Measurements from ENCODE around the gene PCDHGA6.
"Not testable (repeated sequence)": the region's sequence is repeated elsewhere in the genome, so short reads cannot be mapped to it uniquely, and the experiment has no call there.

PCDHGA6 gene

DNA sequence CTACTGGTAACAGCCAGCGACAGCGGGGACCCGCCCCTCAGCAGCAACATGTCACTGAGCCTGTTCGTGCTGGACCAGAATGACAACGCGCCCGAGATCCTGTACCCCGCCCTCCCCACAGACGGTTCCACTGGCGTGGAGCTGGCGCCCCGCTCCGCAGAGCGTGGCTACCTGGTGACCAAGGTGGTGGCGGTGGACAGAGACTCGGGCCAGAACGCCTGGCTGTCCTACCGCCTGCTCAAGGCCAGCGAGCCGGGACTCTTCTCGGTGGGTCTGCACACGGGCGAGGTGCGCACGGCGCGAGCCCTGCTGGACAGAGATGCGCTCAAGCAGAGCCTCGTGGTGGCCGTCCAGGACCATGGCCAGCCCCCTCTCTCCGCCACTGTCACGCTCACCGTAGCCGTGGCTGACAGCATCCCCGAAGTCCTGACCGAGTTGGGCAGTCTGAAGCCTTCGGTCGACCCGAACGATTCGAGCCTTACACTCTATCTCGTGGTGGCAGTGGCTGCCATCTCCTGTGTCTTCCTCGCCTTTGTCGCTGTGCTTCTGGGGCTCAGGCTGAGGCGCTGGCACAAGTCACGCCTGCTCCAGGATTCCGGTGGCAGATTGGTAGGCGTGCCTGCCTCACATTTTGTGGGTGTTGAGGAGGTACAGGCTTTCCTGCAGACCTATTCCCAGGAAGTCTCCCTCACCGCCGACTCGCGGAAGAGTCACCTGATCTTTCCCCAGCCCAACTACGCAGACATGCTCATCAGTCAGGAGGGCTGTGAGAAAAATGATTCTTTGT lies 20.9 kb downstream of the PCDHGA6 start:
- not testable (repeated sequence) for DNase-seq

DNA sequence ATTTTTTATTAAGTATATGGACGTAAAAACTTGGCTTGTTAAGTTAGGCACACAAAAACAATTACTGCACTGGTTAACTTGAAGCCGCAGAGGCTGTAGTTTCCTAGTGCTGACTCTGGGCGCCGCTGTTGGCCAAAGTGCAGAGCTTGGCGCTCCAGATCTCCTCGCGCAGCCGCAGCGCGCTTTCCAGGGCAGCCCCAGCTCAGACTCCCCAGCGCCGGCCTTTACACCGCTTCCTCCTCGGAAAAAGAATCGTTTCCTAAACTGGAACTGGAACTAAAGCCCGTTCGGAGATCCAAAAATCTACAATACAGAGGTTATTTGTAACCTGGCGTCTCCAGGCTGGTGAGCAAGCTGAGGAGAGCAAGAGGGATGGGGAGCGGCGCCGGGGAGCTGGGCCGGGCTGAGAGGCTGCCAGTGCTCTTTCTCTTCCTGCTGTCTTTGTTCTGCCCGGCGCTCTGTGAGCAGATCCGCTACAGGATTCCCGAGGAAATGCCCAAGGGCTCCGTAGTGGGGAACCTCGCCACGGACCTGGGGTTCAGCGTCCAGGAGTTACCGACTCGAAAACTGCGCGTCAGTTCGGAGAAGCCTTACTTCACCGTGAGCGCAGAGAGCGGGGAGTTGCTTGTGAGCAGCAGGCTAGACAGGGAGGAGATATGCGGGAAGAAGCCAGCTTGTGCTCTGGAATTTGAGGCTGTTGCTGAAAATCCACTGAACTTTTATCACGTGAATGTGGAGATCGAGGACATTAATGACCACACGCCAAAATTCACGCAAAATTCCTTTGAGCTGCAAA lies 24.3 kb downstream of the PCDHGA6 start, which contains the start of gene PCDHGB5:
TSS of gene PCDHGB5 (plus strand) at position 192 of the 796 bp plus-strand sequence. CDS start at position 373, 181 bp downstream.
- not testable (repeated sequence) for DNase-seq

DNA sequence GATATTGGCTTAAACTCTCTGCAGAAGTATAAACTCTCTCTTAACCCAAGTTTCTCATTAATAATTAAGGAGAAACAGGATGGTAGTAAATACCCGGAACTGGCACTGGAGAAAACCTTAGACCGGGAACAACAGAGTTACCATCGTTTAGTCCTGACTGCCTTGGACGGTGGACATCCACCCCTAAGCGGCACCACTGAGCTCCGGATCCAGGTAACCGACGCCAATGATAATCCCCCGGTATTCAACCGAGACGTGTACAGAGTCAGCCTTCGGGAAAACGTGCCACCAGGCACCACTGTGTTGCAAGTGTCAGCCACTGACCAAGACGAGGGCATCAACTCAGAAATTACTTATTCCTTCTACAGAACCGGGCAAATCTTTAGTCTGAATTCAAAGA lies 24.9 kb downstream of the PCDHGA6 start:
- DNase-seq, result no peak

DNA sequence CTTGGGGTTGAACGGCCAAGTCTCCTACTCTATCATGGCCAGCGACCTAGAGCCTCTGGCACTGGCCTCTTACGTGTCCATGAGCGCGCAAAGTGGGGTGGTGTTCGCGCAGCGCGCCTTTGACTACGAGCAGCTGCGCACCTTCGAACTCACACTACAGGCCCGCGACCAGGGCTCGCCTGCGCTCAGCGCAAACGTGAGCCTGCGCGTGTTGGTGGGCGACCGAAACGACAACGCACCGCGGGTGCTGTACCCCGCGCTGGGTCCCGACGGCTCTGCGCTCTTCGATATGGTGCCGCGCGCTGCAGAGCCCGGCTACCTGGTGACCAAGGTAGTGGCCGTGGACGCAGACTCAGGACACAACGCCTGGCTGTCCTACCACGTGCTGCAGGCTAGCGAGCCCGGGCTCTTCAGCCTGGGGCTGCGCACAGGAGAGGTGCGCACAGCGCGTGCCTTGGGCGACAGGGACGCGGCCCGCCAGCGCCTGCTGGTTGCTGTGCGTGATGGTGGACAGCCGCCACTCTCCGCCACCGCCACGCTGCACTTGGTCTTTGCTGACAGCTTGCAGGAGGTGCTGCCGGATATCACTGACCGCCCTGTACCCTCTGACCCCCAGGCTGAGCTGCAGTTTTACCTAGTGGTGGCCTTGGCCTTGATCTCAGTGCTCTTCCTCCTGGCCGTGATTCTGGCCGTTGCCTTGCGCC lies 26.0 kb downstream of the PCDHGA6 start:
- DNase-seq, result no peak

DNA sequence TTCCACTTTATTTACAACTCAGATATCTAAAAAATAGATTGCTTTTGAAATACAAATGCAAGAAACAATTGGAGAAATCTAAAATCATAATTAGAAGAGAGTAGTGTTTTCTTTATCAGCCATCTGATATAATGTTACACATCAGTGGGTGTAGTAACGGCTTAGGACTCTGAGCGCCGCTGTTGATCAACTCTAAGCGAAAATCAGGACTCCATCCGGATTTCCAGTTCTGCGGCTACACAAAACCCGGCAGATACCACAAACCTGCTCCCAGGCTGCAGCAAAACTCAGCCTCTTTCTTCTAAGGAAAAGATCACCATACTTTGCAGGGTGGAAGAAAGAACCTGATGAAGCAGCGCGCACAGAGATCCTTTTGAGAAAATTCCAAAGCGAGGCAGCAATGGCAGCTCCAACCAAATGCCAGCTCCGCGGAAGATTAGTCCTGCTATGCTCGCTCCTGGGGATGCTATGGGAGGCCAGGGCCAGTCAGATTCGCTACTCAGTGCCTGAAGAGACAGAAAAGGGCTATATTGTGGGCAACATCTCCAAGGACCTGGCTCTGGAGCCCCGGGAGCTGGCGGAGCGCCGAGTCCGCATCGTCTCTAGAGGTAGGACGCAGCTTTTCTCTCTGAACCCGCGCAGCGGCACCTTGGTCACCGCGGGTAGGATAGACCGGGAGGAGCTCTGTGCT lies 29.0 kb downstream of the PCDHGA6 start, which contains the start of gene PCDHGA9:
TSS of gene PCDHGA9 (plus strand) at position 226 of the 691 bp plus-strand sequence. CDS start at position 401, 175 bp downstream.
- no peak for DNase-seq

DNA sequence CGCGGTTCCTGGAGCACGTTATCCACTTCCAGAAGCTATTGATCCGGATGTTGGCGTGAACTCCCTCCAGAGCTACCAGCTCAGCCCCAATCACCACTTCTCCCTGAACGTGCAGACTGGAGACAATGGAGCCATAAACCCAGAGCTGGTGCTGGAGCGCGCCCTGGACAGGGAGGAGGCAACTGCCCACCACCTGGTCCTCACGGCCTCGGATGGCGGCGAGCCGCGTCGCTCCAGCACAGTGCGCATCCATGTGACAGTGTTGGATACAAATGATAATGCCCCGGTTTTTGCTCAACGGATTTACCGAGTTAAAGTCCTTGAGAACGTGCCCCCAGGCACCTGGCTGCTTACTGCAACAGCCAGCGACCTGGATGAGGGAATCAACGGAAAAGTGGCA lies 29.7 kb downstream of the PCDHGA6 start:
- no peak for DNase-seq

DNA sequence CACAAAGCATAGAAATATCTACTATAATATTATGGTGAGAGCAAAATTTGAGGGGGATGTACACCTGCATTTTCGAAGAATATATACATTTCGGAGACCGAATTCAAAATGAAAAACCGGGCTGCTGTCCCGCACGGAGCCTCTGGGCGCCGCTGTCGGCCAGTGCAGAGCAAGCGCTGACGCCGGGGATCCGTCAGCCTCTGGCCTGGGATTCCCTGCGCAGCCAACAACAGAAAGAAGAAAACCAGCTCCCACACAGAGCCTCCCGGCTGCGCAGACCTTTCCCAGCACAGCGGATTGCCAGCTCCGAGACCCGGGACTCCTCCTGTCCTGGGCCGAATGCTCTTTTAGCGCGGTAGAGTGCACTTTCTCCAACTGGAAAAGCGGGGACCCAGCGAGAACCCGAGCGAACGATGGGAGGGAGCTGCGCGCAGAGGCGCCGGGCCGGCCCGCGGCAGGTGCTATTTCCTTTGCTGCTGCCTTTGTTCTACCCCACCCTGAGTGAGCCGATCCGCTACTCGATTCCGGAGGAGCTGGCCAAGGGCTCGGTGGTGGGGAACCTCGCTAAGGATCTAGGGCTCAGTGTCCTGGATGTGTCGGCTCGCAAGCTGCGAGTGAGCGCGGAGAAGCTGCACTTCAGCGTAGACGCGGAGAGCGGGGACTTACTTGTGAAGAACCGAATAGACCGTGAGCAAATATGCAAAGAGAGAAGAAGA lies 34.3 kb downstream of the PCDHGA6 start, which contains the start of gene PCDHGB6:
TSS of gene PCDHGB6 (plus strand) at position 232 of the 716 bp plus-strand sequence. CDS start at position 414, 182 bp downstream.
- not testable (repeated sequence) for DNase-seq

DNA sequence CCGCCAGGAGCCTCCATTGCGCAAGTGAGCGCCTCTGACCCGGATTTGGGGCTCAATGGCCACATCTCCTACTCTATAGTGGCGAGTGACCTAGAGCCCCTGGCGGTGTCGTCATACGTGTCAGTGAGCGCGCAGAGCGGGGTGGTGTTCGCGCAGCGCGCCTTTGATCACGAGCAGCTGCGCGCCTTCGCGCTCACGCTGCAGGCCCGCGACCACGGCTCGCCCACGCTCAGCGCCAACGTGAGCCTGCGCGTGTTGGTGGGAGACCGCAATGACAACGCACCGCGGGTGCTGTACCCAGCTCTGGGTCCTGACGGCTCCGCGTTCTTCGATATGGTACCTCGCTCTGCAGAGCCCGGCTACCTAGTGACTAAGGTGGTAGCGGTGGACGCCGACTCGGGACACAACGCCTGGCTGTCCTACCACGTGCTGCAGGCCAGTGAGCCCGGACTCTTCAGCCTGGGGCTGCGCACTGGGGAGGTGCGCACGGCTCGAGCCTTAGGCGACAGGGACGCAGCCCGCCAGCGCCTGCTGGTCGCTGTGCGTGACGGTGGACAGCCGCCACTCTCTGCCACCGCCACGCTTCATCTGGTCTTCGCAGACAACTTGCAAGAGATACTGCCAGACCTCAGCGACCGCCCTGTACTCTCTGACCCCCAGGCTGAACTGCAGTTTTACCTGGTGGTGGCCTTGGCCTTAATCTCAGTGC lies 36.1 kb downstream of the PCDHGA6 start:
- DNase-seq, result no peak

DNA sequence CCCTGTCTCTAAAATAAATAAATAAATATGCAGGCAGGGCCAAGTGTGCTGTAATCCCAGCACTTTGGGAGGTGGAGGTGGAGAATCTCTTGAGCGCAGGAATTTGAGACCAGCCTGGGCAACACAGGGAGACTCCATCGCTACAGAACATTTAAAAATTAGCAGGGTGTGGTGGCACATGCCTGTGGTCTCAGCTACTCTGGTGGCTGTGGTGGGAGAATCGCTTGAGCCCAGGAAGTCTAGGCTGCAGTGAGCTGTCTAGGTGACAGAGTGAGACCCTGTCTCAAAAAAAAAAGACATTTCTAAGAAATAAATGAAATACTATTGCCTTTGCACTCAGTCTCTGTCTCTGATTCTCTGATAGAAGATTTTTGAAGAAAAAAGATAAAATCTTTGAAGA lies 37.9 kb downstream of the PCDHGA6 start:
- DNase-seq, result no peak

DNA sequence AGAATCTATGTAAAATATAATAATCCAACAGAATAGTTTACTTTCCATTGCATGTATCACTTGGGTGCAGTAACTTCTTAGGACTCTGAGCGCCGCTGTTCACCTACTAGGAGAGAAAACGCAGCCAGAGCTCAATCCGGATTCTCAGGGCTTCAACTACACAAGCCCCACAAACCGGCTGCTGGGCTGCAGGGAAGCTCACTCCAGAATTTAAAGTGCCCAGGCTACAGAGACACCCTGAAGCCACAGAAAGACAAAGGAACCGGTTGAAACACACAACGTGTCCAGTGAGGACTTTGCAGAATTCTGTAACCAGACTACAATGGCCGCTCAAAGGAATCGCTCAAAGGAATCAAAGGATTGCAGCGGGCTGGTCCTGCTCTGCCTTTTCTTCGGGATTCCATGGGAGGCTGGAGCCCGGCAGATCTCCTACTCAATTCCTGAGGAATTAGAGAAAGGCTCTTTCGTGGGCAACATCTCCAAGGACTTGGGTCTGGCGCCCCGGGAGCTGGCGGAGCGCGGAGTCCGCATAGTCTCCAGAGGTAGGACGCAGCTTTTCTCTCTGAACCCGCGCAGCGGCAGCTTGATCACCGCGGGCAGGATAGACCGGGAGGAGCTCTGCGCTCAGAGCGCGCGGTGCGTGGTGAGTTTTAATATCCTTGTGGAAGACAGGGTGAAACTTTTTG lies 39.3 kb downstream of the PCDHGA6 start, which contains the start of gene PCDHGA10:
TSS of gene PCDHGA10 (plus strand) at position 134 of the 686 bp plus-strand sequence. CDS start at position 323, 189 bp downstream.
- DNase-seq, result peak; percentile 17

DNA sequence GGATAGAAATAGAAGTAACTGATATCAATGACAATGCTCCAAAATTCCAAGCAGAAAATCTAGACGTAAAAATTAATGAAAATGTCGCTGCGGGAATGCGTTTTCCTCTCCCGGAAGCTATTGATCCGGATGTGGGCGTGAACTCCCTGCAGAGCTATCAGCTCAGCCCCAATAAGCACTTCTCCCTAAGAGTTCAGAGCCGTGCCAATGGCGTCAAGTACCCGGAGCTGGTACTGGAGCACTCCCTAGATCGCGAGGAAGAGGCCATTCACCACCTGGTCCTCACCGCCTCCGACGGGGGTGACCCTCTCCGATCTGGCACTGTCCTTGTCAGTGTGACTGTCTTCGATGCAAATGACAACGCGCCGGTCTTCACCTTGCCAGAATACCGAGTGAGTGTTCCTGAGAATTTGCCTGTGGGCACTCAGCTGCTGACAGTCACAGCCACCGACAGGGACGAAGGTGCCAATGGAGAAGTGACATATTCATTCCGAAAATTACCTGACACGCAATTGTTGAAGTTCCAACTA lies 39.9 kb downstream of the PCDHGA6 start:
- DNase-seq, result no peak

DNA sequence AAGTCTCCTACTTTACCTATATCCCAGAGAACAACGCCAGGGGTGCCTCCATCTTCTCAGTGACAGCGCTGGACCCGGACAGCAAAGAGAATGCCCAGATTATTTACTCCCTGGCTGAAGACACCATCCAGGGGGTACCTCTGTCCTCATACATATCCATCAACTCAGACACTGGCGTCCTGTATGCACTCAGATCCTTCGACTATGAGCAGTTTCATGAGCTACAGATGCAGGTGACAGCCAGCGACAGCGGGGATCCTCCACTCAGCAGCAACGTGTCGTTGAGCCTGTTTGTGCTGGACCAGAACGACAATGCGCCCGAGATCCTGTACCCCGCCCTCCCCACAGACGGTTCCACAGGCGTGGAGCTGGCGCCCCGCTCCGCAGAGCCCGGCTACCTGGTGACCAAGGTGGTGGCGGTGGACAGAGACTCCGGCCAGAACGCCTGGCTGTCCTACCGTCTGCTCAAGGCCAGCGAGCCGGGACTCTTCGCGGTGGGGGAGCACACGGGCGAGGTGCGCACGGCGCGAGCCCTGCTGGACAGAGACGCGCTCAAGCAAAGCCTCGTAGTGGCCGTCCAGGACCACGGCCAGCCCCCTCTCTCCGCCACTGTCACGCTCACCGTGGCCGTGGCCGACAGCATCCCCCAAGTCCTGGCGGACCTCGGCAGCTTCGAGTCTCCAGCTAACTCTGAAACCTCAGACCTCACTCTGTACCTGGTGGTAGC lies 41.0 kb downstream of the PCDHGA6 start:
- DNase-seq, result not testable (repeated sequence)

DNA sequence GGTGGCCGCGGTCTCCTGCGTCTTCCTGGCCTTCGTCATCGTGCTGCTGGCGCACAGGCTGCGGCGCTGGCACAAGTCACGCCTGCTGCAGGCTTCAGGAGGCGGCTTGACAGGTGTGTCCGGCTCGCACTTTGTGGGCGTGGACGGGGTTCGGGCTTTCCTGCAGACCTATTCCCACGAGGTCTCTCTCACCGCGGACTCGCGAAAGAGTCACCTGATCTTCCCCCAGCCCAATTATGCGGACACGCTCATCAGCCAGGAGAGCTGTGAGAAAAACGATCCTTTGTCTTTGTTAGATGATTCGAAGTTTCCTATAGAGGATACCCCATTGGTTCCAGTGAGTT lies 41.6 kb downstream of the PCDHGA6 start:
- not testable (repeated sequence) for DNase-seq

DNA sequence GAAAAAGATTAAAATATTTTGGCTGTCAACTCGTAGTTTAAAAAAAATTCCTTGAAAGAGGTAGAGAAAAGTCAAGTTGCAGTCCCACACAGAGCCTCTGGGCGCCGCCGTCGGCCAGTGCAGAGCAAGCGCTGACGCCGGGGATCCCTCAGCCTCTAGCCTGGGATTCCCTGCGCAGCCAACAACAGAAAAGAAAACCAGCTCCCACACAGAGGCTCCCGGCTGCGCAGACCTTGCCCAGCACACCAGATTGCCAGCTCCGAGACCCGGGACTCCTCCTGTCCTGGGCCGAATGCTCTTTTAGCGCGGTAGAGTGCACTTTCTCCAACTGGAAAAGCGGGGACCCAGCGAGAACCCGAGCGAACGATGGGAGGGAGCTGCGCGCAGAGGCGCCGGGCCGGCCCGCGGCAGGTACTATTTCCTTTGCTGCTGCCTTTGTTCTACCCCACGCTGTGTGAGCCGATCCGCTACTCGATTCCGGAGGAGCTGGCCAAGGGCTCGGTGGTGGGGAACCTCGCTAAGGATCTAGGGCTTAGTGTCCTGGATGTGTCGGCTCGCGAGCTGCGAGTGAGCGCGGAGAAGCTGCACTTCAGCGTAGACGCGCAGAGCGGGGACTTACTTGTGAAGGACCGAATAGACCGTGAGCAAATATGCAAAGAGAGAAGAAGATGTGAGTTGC lies 43.9 kb downstream of the PCDHGA6 start, which contains the start of gene PCDHGB7:
TSS of gene PCDHGB7 (plus strand) at position 184 of the 679 bp plus-strand sequence. CDS start at position 367, 183 bp downstream.
- DNase-seq, result not testable (repeated sequence)

DNA sequence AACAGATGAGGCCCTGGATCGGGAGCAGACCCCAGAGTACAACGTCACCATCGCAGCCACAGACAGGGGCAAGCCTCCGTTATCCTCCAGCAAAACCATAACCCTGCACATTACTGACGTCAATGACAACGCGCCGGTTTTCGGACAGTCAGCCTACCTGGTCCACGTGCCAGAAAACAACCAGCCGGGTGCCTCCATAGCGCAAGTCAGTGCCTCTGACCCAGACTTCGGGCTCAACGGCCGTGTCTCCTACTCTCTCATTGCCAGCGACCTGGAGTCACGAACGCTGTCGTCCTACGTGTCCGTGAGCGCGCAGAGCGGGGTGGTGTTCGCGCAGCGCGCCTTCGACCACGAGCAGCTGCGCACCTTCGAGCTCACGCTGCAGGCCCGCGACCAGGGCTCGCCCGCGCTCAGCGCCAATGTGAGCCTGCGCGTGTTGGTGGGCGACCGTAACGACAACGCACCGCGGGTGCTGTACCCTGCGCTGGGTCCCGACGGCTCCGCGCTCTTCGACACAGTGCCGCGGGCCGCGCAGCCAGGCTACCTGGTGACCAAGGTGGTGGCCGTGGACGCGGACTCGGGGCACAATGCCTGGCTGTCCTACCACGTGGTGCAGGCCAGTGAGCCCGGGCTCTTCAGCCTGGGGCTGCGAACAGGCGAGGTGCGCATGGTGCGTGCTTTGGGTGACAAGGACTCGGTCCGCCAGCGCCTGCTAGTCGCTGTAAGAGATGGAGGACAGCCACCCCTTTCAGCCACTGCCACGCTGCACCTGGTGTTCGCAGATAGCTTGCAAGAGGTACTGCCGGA lies 45.6 kb downstream of the PCDHGA6 start:
- no peak for DNase-seq

DNA sequence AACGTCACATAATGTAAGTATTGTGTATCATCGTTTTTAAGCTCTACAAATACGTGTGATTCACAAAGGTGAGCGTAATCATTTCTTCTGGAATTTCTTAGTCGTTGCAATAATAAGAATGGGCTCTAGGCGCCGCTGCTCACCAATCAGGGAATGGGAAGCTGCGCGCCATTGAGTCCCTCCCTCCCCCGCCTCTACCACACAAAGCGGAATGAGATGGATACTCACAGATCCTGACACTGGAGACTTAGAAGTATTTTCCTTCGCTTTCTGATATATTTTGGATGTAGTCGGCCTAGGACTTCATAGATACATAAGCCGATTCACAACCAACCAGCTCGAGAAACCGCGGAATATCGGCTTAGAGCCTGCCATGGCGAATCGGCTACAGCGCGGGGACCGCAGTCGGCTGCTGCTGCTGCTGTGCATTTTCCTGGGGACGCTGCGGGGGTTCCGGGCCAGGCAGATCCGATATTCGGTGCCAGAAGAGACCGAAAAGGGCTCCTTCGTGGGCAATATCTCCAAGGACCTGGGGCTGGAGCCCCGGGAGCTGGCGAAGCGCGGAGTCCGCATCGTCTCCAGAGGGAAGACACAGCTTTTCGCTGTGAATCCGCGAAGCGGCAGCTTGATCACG lies 47.3 kb downstream of the PCDHGA6 start, which contains the start of gene PCDHGA11:
TSS of gene PCDHGA11 (plus strand) at position 197 of the 634 bp plus-strand sequence. CDS start at position 374, 177 bp downstream.
- DNase-seq, result peak; percentile 15

DNA sequence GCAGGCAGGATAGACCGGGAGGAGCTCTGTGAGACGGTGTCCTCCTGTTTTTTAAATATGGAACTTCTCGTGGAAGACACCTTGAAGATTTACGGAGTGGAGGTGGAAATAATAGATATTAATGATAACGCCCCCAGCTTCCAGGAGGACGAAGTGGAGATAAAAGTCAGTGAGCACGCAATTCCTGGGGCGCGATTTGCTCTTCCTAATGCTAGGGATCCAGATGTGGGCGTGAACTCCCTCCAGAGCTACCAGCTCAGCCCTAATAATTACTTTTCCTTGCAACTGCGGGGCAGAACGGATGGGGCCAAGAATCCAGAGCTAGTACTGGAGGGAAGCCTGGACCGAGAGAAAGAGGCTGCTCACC lies 47.8 kb downstream of the PCDHGA6 start:
- no peak for DNase-seq
